Esophagus mucosa (tissue), 1 donor: ENCODE data around the gene USP10. TPM values are rescaled to one million over a fixed set of nuclear protein-coding genes. Genes with fewer than 3 reads are reported as not detected.

Source experiments
- ATAC-seq: fragments of 200-7000 bp; cut with Tn5 transposase; one replicate; pipeline ENCODE4 v1.9.1; 2020
- total RNA-seq: library from RNA; stranded (reverse); gene quantifications from one replicate; pipeline ENCODE4 v1.2.4, GENCODE V29; 2023
- donor health status: DM: yes; HTN: yes; CAD: no.

The USP10 gene
- total RNA-seq, 1 donor from 2014 or later: 63.0 TPM

DNA sequence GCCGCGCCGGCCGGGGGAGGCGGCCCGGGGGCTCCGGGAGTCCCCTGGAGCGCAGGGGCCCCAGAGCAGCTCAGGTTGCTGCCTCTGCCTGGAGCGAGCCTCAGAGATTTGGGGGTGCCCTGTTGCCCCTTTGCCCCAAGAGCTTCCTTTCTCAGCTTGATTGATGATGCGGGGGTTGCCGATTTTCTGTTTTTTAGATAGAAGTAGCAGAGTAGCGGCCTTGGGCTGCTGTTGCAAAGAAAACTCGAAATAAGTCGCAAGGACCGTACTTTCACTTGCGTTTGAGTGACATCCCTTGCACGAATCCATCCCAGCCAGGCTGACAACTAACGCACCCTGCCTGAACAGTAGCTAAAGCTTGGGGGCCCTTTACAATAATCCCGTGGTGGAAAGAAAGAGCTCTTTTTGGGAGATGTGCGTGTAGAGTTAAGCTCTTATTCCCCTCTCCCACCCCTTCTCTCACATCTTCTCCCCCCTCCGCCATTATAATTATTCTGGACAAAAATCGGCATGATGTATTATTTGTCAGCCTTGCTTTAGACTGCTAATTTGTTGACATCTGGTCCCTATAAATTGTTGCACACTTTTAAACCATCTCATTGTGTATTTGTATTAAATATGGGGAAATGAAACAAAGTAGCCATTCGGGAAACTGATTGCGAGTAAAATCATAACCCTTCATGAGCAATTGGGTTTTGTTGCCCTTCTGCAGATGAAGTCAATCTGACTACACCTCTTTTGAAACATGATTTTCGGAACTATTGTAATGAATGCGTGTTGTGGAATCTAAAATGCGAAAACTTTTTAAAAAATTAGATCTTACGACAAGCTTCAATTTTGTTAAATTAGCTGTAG is 873 bp downstream of the USP10 start:
- ATAC-seq: no peak

DNA sequence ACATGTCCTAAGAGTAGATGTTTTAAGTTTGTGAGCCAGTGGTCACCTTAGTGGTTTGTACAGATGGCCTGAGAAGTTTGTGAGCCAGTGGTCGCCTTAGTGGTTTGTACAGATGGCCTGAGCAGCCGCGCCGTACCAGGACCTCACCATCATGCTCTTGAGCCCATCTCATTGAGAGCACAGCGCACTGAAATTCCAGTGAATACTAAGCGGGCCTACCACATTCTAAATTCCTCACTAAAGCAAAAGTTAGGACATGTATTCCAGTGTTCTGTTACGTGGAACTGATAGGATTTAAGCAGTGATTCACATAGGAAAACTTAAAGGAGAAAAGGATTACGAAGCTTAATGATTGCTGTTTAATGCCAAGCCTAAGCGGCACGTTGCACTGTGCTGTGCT is 3.9 kb downstream of the USP10 start:
- ATAC-seq: peak; percentile 11

DNA sequence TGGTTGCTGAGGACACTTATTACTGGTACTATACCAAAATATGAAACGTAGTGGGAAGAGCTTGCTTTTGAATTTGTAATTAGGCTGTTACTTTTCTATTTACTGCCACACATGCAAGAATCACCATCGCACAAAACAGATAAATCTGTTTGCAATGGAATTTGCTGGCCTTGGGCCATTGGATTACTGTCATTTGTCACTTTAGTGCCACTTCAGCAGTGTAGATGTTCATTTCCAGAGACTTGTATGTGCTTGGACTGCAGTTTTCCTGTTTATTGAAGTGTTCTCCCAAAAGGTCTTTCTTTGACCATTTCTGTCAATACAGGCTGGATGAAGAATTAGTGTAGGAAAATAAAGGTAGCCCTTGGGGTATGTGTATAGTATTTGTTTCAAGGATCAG is 4.5 kb downstream of the USP10 start:
- ATAC-seq: no peak

DNA sequence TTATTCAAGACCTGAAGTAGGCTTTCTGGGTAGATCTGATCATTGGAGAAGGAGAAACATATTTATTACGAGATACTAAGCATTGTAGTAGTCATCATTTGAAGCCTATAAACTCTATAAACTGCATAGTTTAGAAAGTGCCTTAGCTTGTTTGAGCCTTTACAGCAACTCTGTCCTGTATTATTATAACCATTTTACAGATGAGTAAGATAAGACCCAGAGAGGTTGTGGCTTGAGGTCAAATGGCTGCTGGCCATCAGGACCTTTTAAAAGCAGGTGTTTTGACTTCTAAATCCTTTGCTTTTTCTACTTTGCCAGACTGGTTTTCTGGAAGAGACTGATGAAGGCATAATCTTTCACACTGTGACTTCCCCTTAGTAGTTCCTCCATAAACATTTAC is 7.1 kb downstream of the USP10 start:
- no peak for ATAC-seq

- no peak for ATAC-seq
These were observed 9.8 kb downstream of the USP10 start for GRCh38 chr16:84709609-84710008.

GRCh38 chr16:84710686-84711085 is 10.9 kb downstream of the USP10 start:
- ATAC-seq: no peak

- no peak for ATAC-seq
These were observed 12.4 kb downstream of the USP10 start for GRCh38 chr16:84712138-84712671.

GRCh38 chr16:84712801-84713775 is 13.3 kb downstream of the USP10 start:
- no peak for ATAC-seq

GRCh38 chr16:84714028-84714427 is 14.2 kb downstream of the USP10 start:
- ATAC-seq: peak; percentile 12

GRCh38 chr16:84715424-84715823 is 15.6 kb downstream of the USP10 start:
- ATAC-seq: no peak

- no peak for ATAC-seq
These were observed 16.1 kb downstream of the USP10 start for GRCh38 chr16:84715854-84716253.

GRCh38 chr16:84716740-84717139 is 16.9 kb downstream of the USP10 start:
- no peak for ATAC-seq

DNA sequence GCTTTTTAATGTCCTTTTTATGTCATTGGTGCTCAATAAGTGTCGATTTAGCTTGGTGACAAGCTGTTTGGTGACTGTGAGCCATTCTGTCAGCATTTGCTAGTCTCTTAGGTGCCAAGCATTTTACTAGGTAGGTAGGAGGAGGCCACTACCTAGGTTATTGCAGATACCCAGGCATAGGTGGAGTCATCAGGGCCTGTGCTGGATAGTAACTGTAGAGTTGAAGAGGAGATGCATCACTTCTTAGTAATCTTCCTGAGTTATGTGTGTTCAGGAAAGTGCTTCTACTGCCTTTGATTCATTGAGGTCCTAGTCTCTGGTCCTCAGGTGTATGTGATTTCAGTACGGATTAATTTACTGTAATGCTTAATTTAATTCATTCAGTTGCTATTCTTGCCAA is 17.7 kb downstream of the USP10 start:
- no peak for ATAC-seq

- no peak for ATAC-seq
These were observed 20.4 kb downstream of the USP10 start for GRCh38 chr16:84720177-84720579.

GRCh38 chr16:84722068-84722467 is 22.3 kb downstream of the USP10 start:
- ATAC-seq: no peak

DNA sequence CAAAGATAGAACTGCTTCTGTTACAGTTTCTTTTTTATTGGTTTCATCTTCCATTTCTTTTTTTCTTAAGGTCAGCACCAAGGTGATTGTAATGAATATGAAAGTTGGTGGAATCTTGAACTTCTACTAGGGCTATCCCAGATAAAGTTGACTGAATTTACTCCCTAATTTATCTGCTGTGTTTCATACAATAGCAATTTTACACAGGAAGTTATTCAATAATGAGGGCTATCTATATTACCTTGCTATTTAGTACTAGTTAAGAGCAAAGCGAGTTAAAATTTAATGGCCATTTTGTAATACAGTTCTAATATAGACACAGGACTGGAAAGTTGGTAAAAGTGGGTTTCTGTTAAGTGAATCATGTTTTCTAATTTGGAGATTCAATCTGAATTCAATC is 24.1 kb downstream of the USP10 start:
- ATAC-seq: no peak

DNA sequence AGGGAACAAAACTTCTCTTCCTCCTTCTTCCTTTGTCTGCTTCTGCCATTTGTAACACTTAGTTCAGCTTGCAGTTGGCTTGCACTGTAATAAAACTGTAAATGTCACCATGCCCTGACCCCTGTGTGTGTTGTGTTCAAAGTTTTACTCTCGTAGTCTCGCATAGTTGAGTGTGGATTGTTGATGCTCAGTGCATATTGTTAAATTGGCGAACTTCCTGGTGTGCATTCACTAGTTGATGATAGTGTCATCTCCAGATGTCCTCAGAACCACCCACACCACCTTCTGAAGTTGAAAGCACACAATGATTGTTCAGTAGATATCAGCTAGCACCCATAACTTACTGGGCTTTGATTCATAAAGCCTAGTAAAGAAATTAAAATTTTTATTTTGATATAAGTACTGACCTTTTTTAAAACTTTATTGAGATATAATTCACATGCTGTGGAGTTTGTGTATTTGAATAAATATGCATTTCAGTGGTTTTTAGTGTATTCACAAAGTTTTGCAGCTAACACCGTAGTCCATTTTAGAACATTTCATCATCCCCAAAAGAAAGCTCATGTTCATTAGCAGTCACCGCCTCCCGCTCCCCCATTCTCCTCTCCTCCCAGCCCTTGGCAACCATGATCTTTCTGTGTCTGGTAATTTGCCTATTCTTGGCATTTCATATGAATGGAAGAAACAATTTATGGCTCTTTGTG is 25.0 kb downstream of the USP10 start:
- no peak for ATAC-seq

DNA sequence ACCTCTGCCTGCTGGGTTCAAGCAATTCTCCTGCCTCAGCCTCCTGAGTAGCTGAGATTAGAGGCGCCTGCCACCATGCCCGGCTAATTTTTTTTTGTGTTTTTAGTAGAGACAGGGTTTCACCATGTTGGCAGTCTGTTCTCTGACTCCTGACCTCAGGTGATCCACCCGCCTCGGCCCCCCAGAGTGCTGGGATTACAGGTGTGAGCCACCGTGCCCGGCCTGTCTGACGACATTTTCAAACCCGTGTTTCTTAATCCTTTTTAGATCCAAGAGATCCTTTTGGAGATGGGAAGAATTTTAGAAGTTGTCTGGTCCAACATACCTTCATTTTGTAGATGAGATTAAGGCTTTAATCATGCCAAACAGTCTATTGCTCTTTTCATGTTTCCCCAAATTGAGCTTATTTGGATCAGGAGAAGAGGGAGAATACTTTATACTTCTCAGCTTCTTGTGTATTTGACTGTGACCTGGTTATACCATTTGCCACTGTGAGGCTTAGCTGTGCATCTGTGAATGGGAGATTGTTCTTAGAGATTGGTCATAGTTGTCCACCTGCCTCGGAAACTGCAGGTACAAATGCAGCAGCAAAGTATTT is 25.8 kb downstream of the USP10 start:
- ATAC-seq: peak; percentile 24

- ATAC-seq: peak; percentile 85
These were observed 26.4 kb downstream of the USP10 start for GRCh38 chr16:84726079-84726668.

DNA sequence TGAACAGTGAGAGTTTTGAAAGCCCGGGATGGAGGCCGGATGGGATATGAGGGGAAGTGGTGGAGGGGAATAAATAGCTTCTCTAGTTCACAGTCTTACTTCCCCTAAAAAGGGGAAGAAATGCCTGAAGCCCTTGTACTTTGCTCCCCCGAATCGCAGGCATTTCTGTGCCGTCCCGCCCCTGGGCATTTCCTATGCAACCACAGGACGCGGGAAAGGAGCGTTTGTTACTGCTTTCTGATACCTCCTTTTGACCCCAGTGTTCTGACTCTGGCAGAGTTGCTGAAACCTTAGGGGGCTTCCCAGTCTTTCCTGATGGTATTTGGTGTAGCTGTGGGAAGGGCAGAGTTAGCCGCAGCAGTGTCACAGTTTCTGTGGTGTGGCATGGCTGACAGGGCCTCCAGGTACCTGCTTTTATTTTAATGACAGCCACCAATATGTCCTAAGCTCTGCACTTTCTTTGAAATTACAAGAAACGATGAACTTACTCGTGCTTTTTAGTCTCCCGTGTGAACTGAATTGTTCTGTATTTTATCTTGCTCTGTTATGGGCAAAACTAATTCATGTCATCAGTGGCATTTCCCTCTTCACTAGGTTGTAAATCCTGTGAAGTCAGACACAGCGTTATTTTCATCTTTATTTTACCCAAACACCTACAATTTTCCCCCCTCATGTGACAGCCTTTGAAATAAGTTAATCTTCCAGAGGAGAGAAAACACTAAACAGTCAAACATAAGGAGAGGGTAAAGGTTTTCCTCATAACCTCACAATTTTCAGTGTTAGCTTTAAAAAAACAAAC is 27.1 kb downstream of the USP10 start:
- no peak for ATAC-seq
